NT2/D1 (cell line): ENCODE results near the gene UNC45A.
A peak's percentile ranks its signal among the peaks of the same experiment; 100 is the strongest.

Experiments used
- DNase-seq: peaks from one replicate; pipeline ENCODE4 v3.0.0-alpha.2; 2011; ENCODE audit warnings: low read depth, low spot score
- H3K27me3 ChIP-seq: 2 replicates; pipeline ENCODE4 v1.6.0; 2011; ENCODE audit warnings: mild to moderate bottlenecking; ENCODE audit not compliant: insufficient read length, insufficient read depth
- H3K36me3 ChIP-seq: 2 replicates; pipeline ENCODE4 v1.6.1; 2011; ENCODE audit warnings: mild to moderate bottlenecking, low read length, mixed read lengths; ENCODE audit not compliant: insufficient read depth, insufficient read length
- H3K4me1 ChIP-seq: 2 replicates; pipeline ENCODE4 v1.5.1; 2011; ENCODE audit not compliant: insufficient read depth, insufficient read length
- H3K4me3 ChIP-seq: 2 replicates; pipeline ENCODE4 v1.5.1; 2011; ENCODE audit warnings: low read depth; ENCODE audit not compliant: insufficient read length
- H3K9ac ChIP-seq: 2 replicates; pipeline ENCODE4 v1.6.0; 2011; ENCODE audit warnings: low read depth; ENCODE audit not compliant: insufficient read length
- H3K9me3 ChIP-seq: 2 replicates; pipeline ENCODE4 v1.5.1; 2011; ENCODE audit warnings: mild to moderate bottlenecking, low read length; ENCODE audit not compliant: insufficient read depth
- SUZ12 ChIP-seq: IDR thresholded peaks from 2 replicates; pipeline ENCODE4 v1.6.1; 2011; ENCODE audit not compliant: insufficient read length, insufficient read depth; ENCODE audit errors: extremely low read depth
- YY1 ChIP-seq: IDR thresholded peaks from 2 replicates; pipeline ENCODE4 v1.6.1; 2011; ENCODE audit not compliant: insufficient read length, insufficient read depth
- ZNF274 ChIP-seq: IDR thresholded peaks from 2 replicates; pipeline ENCODE4 v1.6.1; 2011; ENCODE audit warnings: mild to moderate bottlenecking, low read depth, low read length

The UNC45A gene

DNA sequence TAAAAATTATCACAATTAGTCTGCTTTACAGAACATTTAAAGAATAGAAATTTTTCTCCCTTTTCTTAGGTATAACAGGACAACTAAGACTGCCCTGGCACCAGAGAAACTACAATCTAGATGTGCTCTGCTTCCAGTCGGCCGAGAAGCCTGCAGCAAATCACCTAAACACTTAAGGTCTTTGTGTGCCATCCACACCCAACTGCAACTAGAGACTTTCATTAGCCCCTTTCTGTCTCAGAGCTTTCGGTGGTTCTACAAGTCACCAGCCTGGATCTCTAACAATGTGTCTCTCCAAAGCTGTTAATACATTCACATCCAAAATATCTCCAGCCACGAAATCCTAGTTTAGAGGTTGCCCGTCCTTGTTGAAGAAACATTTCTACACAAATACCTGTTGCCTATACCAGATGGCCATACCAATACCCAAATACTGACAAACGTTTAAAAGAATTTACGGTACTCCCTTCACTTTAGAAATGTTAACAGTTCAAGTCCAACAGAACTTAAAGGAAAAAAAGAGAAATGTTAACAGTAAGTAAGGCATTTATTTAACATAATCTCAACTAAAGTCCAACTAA lies 52.6 kb downstream of the UNC45A start:
- Histone ChIP-seq H3K4me1 (peaks cover 8% of the 10 kb centered on the region), H3K4me3 (no peak overlapping the region), H3K36me3 (peaks cover 22% of the 10 kb centered on the region), H3K9me3 (no peaks in the 10 kb centered on the region), H3K9ac (no peak overlapping the region), H3K27me3 (no peaks in the 10 kb centered on the region)
- TF ChIP-seq YY1 = no peak
- TF ChIP-seq ZNF274 = no peak
- no peak for TF ChIP-seq SUZ12
- no peak for DNase-seq

DNA sequence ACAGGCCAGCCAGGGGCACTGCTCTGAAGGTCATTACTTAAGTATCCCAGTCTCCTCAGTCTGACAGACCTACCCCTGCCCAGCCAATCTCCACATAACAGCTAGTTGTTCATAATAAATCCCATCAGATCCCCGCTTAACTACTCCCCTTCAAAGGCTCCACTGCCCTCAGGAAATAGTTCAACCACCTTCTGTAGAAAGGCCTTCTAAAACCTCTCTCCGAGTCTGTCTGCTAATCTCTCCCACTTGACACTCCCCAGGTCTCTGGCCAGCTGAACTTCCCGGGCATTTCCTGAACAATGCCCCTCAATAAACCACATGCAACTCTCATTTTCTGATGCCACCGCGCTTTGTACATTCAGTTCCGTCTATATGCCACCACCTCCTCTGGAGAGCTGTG lies 53.2 kb downstream of the UNC45A start:
- Histone ChIP-seq H3K9me3 (no peaks in the 10 kb centered on the region), H3K4me3 (no peak overlapping the region), H3K9ac (no peak overlapping the region), H3K27me3 (no peaks in the 10 kb centered on the region), H3K36me3 (peaks cover 16% of the 10 kb centered on the region), H3K4me1 (peaks cover 8% of the 10 kb centered on the region)
- DNase-seq = no peak
- no peak for TF ChIP-seq ZNF274
- TF ChIP-seq YY1 = no peak
- no peak for TF ChIP-seq SUZ12

DNA sequence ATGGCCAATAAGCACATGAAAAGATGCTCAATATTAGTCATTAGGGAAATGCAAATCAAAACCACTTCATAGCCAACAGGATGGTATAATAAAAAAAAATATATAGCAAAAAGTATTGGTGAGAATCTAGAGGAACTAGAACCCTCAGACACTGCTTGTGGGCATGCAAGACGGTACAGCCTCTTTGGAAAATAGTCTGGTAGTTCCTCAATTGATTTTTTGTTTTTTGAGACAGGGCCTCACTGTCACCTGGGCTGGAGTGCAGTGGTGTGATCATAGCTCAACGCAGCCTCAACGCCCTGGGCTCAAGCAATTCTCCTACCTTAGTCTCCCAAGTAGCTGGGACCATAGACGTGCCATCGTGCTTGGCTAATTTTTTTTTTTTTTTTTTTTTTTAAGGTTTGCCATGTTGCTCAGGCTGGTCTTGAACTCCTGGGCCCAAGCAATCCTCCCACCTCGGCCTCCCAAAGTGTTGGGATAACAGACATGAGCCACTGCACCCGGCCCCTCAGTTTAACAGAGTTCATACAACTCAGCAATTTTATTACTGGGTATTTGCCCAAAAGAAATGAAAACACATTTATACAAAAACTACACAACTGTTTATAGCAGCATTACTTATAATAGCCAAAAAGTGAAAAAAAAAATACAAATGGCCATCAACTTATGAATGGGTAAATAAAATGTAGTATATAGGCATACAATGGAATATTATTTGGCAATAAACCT lies 54.1 kb downstream of the UNC45A start:
- no peak for DNase-seq
- no peak overlapping the region for H3K9ac ChIP-seq
- no peak overlapping the region for H3K4me3 ChIP-seq
- H3K36me3 ChIP-seq = peaks cover 7% of the 10 kb centered on the region
- no peaks in the 10 kb centered on the region for H3K27me3 ChIP-seq
- no peaks in the 10 kb centered on the region for H3K9me3 ChIP-seq
- H3K4me1 ChIP-seq = peaks cover 8% of the 10 kb centered on the region
- TF ChIP-seq YY1 = no peak
- no peak for TF ChIP-seq SUZ12
- no peak for TF ChIP-seq ZNF274

DNA sequence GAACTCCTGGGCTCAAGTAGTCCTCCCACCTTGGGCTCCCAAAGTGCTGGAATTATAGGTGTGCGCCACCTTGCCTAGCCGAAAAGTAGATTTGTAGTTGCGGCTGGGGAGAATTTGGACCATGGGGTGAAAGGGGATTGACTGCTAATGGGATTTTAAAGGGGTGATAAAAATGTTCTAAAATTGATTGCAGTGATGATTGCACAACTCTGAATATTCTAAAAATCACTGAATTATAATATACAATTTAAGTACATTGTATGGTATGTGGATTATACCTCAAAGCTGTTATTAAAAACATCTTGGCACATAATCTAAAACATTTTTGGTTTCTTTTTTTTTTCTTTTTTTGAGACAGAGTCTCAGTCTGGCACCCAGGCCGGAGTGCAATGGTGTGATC lies 55.4 kb downstream of the UNC45A start:
- peaks cover 2% of the 10 kb centered on the region for H3K36me3 ChIP-seq
- no peaks in the 10 kb centered on the region for H3K9me3 ChIP-seq
- H3K4me1 ChIP-seq = peaks cover 8% of the 10 kb centered on the region
- TF ChIP-seq SUZ12 (no peak), ZNF274 (no peak), YY1 (no peak)
- no peak overlapping the region for H3K4me3 ChIP-seq
- no peak for DNase-seq
- H3K9ac ChIP-seq = no peak overlapping the region
- no peaks in the 10 kb centered on the region for H3K27me3 ChIP-seq

DNA sequence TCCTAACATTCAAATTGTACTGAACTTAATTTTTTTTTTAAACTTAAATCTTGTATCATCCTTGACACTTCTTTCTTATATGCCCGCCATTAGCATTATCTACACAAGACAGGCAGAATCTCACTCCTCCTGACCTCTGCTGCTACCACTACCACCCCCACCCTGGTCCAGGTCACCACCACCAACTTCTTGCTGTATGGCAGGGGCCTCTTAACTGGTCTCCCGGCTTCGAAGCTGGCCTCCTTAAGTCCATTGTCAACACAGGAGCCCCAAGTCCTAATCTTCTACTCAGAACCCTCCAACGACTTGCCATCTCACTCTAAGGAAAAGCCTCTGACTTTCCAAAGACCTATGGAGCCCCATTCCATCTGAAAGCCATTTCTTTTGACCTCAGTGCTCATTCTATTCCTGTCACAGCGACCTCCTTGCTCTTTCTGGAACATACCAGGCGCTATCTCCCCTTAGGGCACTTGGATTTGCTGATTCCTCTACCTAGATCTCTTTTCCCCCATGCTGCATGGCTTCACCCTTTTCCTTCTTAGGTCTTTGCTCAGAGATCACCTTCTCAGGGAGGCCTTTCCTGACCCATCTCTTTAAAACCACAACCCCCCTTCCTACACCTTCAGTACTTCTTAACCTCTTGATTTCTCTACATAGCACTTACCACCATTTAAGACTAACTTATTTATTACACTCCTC lies 56.7 kb downstream of the UNC45A start:
- no peak for TF ChIP-seq SUZ12
- no peak for TF ChIP-seq YY1
- no peak for TF ChIP-seq ZNF274
- H3K36me3 ChIP-seq = peaks cover 8% of the 10 kb centered on the region
- H3K9ac ChIP-seq = no peak overlapping the region
- H3K4me3 ChIP-seq = no peak overlapping the region
- DNase-seq = no peak
- no peaks in the 10 kb centered on the region for H3K9me3 ChIP-seq
- H3K4me1 ChIP-seq = peaks cover 8% of the 10 kb centered on the region
- H3K27me3 ChIP-seq = no peaks in the 10 kb centered on the region

DNA sequence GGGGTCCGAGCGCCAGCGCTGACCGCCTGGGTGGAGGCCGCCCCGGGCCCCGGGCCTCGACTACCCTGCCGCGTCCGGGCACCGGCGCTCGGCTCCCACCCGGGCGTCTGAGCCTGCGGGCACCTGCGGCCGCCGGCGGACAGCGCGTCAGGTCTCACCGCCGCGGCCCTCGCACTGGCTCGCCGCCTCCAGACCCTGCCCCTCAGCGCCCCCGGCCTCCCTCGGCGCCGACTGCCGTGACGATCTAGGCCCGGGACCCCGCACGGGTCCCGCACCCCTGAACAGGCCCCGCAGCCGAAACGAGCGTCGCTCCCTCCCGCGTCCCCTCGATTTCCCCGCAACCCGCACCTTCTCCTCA lies 59.0 kb downstream of the UNC45A start:
- no peak for TF ChIP-seq ZNF274
- TF ChIP-seq YY1 = no peak
- no peak for TF ChIP-seq SUZ12
- peak overlapping the region; percentile 96 for H3K9ac ChIP-seq
- H3K4me3 ChIP-seq = peak overlapping the region; percentile 95
- DNase-seq = no peak
- no peaks in the 10 kb centered on the region for H3K27me3 ChIP-seq
- peaks cover 3% of the 10 kb centered on the region for H3K4me1 ChIP-seq
- peaks cover 27% of the 10 kb centered on the region for H3K36me3 ChIP-seq
- no peaks in the 10 kb centered on the region for H3K9me3 ChIP-seq
